Liver (tissue), 3 donors: Measurements from ENCODE around the gene TFF1.

ENCODE experiments used
- EGR1 ChIP-seq, 2 donors: IDR thresholded peaks; 2 replicates each; pipeline ENCODE4 v1.6.1; 2016 to 2018; ENCODE audit warnings: antibody characterized with exemption in 2 of 2, low read depth in 2 of 2
- HNF4A ChIP-seq, 2 donors: conservative IDR thresholded peaks; 2 replicates each; pipeline ENCODE4 v1.6.1; 2016; ENCODE audit warnings: antibody characterized with exemption in 2 of 2, mild to moderate bottlenecking in 2 of 2
- RAD21 ChIP-seq, 2 donors: IDR thresholded peaks; 2 replicates each; pipeline ENCODE4 v1.6.1; 2016; ENCODE audit warnings: antibody characterized with exemption in 2 of 2, mild to moderate bottlenecking in 2 of 2
- SP1 ChIP-seq: IDR thresholded peaks from 2 replicates; pipeline ENCODE4 v1.6.1; 2018; ENCODE audit warnings: antibody characterized with exemption, mild to moderate bottlenecking
- TAF1 ChIP-seq: conservative IDR thresholded peaks from 2 replicates; pipeline ENCODE4 v1.6.1; 2016; ENCODE audit warnings: antibody characterized with exemption, mild to moderate bottlenecking
- YY1 ChIP-seq: IDR thresholded peaks from 2 replicates; pipeline ENCODE4 v1.6.1; 2016; ENCODE audit warnings: antibody characterized with exemption, mild to moderate bottlenecking
- TF ChIP-seq, protein P1 (sequence below): IDR thresholded peaks from 2 replicates; pipeline ENCODE4 v1.6.1; 2016; ENCODE audit warnings: antibody characterized with exemption
- TF ChIP-seq, protein P2 (sequence below): fragments of 150-350 bp; IDR thresholded peaks from 2 replicates; pipeline ENCODE4 v1.5.1; 2017; ENCODE audit warnings: improper control_type of control experiment, low read depth, low read length; ENCODE audit not compliant: missing input control
- TF ChIP-seq, protein P3 (sequence below): IDR thresholded peaks from 2 replicates; pipeline ENCODE4 v1.6.1; 2016; ENCODE audit warnings: antibody characterized with exemption, mild to moderate bottlenecking
- donor health status: healthy.
- donor health status: healthy.

DNA sequence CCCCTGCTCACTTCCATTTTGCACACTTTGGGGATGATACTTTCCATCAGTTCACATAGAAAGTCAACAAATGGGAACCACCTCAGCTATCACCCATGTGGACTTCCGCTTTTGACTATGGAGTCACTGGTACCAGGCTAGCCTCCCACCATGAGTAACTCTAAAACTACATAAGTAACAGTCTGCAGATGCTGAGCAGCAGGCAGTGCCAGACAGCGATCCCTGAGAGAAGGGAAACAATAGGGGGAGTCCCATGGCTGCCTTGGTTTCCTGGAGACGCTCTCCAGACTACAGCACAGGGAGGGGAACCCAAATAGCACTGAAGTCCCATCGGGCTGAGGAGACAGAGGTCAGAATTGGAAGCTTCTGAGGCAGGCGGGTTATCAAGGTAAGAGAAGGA, 12.7 kb downstream of the TFF1 start:
- no peak for TF ChIP-seq SP1
- TF ChIP-seq, protein P1, sequence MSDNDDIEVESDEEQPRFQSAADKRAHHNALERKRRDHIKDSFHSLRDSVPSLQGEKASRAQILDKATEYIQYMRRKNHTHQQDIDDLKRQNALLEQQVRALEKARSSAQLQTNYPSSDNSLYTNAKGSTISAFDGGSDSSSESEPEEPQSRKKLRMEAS: no peak
- TF ChIP-seq, protein P2, sequence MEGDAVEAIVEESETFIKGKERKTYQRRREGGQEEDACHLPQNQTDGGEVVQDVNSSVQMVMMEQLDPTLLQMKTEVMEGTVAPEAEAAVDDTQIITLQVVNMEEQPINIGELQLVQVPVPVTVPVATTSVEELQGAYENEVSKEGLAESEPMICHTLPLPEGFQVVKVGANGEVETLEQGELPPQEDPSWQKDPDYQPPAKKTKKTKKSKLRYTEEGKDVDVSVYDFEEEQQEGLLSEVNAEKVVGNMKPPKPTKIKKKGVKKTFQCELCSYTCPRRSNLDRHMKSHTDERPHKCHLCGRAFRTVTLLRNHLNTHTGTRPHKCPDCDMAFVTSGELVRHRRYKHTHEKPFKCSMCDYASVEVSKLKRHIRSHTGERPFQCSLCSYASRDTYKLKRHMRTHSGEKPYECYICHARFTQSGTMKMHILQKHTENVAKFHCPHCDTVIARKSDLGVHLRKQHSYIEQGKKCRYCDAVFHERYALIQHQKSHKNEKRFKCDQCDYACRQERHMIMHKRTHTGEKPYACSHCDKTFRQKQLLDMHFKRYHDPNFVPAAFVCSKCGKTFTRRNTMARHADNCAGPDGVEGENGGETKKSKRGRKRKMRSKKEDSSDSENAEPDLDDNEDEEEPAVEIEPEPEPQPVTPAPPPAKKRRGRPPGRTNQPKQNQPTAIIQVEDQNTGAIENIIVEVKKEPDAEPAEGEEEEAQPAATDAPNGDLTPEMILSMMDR: no peak
- TF ChIP-seq YY1: no peak
- TF ChIP-seq RAD21 (IDR thresholded peaks at IDR 0.05): no peak
- TF ChIP-seq, protein P3, sequence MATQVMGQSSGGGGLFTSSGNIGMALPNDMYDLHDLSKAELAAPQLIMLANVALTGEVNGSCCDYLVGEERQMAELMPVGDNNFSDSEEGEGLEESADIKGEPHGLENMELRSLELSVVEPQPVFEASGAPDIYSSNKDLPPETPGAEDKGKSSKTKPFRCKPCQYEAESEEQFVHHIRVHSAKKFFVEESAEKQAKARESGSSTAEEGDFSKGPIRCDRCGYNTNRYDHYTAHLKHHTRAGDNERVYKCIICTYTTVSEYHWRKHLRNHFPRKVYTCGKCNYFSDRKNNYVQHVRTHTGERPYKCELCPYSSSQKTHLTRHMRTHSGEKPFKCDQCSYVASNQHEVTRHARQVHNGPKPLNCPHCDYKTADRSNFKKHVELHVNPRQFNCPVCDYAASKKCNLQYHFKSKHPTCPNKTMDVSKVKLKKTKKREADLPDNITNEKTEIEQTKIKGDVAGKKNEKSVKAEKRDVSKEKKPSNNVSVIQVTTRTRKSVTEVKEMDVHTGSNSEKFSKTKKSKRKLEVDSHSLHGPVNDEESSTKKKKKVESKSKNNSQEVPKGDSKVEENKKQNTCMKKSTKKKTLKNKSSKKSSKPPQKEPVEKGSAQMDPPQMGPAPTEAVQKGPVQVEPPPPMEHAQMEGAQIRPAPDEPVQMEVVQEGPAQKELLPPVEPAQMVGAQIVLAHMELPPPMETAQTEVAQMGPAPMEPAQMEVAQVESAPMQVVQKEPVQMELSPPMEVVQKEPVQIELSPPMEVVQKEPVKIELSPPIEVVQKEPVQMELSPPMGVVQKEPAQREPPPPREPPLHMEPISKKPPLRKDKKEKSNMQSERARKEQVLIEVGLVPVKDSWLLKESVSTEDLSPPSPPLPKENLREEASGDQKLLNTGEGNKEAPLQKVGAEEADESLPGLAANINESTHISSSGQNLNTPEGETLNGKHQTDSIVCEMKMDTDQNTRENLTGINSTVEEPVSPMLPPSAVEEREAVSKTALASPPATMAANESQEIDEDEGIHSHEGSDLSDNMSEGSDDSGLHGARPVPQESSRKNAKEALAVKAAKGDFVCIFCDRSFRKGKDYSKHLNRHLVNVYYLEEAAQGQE: no peak
- TF ChIP-seq TAF1: no peak
- no peak for TF ChIP-seq HNF4A (conservative IDR thresholded peaks at IDR 0.05)
- TF ChIP-seq EGR1 (IDR thresholded peaks at IDR 0.05; ENCODE audit: low read depth in 2 of 2): no peak
